PC-9 (cell line): ENCODE data around the gene MYBBP1A.

ENCODE experiments used
- CTCF ChIP-seq: fragments of 200-600 bp; sonication (generic); conservative IDR thresholded peaks from 2 replicates; pipeline ENCODE4 v1.6.1; 2017; ENCODE audit warnings: mixed run types, antibody characterized with exemption, mild to moderate bottlenecking, moderate library complexity
- EZH2 ChIP-seq: fragments of 200-600 bp; sonication (generic); IDR thresholded peaks from 2 replicates; pipeline ENCODE4 v1.8.0; 2017; ENCODE audit warnings: antibody characterized with exemption, low read depth

- TF ChIP-seq CTCF (no peak), EZH2 (no peak)
Observed at GRCh38 chr17:4490637-4491061, 64.5 kb downstream of the MYBBP1A start.
